ENCODE results near the gene BRSK2. TPM values are rescaled to one million over a fixed set of nuclear protein-coding genes. Genes with fewer than 3 reads are reported as not detected.

The BRSK2 gene
- total RNA-seq, 2 donors from 2014 or later: 67.5 to 113 TPM

GRCh38 chr11:1371377-1371776 is 18.4 kb upstream of the BRSK2 start:
- no peak for DNase-seq
- H3K9me3 ChIP-seq: peaks cover 0 to 10% (median 0%) of the 10 kb centered on the region in 3 donors
- 91 to 95% methylated on average over 11 to 13 of the region's 13 CpGs for WGBS, 2 donors
- no peaks in the 10 kb centered on the region for H3K4me1 ChIP-seq
- intact Hi-C loops (cut with DNase I): loop anchor here (5.0 kb wide), 1 partner anchor 44 kb away; no protein-coding TSS in a partner anchor
- H3K4me3 ChIP-seq: no peak overlapping the region
- no peak for ATAC-seq
- TF ChIP-seq POLR2A (IDR thresholded peaks at IDR 0.05) (no peak), CTCF (IDR thresholded peaks at IDR 0.05) (no peak)
- no peaks in the 10 kb centered on the region for H3K27me3 ChIP-seq
- H3K27ac ChIP-seq: no peak overlapping the region
- H3K36me3 ChIP-seq (replicated peaks in 1 of 2; ENCODE audit: insufficient read depth in 1 of 2, low read depth in 2 of 2): no peaks in the 10 kb centered on the region

GRCh38 chr11:1371836-1372465 is 17.8 kb upstream of the BRSK2 start:
- H3K36me3 ChIP-seq (replicated peaks in 1 of 2; ENCODE audit: insufficient read depth in 1 of 2, low read depth in 2 of 2): no peaks in the 10 kb centered on the region
- intact Hi-C loops (cut with DNase I): loop anchor here (5.0 kb wide), 1 partner anchor 45 kb away; no protein-coding TSS in a partner anchor
- H3K9me3 ChIP-seq: peaks cover 0 to 5% (median 0%) of the 10 kb centered on the region in 3 donors
- H3K27me3 ChIP-seq: no peaks in the 10 kb centered on the region
- ATAC-seq (no peak), DNase-seq (no peak)
- no peak overlapping the region for H3K27ac ChIP-seq
- TF ChIP-seq CTCF (IDR thresholded peaks at IDR 0.05) (no peak), POLR2A (IDR thresholded peaks at IDR 0.05) (no peak)
- WGBS, 2 donors: 86 to 87% methylated on average over 12 to 24 of the region's 26 CpGs
- no peaks in the 10 kb centered on the region for H3K4me1 ChIP-seq
- H3K4me3 ChIP-seq: no peak overlapping the region

GRCh38 chr11:1372660-1373059 is 17.1 kb upstream of the BRSK2 start:
- H3K27me3 ChIP-seq: no peaks in the 10 kb centered on the region
- intact Hi-C loops (cut with DNase I): loop anchor here (5.0 kb wide), 1 partner anchor 45 kb away; no protein-coding TSS in a partner anchor
- WGBS, 2 donors: 79 to 93% methylated on average over 7 to 8 of the region's 8 CpGs
- H3K9me3 ChIP-seq: no peaks in the 10 kb centered on the region
- TF ChIP-seq POLR2A (IDR thresholded peaks at IDR 0.05) (no peak), CTCF (IDR thresholded peaks at IDR 0.05) (no peak)
- no peaks in the 10 kb centered on the region for H3K36me3 ChIP-seq (replicated peaks in 1 of 2; ENCODE audit: insufficient read depth in 1 of 2, low read depth in 2 of 2)
- DNase-seq (no peak), ATAC-seq (no peak)
- no peak overlapping the region for H3K4me3 ChIP-seq
- H3K4me1 ChIP-seq: no peaks in the 10 kb centered on the region
- H3K27ac ChIP-seq: no peak overlapping the region

- 65 to 74% methylated on average over 21 to 22 of the region's 22 CpGs for WGBS, 2 donors
- intact Hi-C loops (cut with DNase I): loop anchor here (5.0 kb wide), 1 partner anchor 46 kb away; no protein-coding TSS in a partner anchor
- TF ChIP-seq CTCF (IDR thresholded peaks at IDR 0.05) (no peak), POLR2A (IDR thresholded peaks at IDR 0.05) (no peak)
Measured at GRCh38 chr11:1373536-1374214, 16.1 kb upstream of the BRSK2 start.

More at GRCh38 chr11:1373536-1374214, 16.1 kb upstream of the BRSK2 start:
- Histone ChIP-seq H3K4me1 (no peaks in the 10 kb centered on the region), H3K4me3 (no peak overlapping the region), H3K27ac (no peak overlapping the region), H3K9me3 (no peaks in the 10 kb centered on the region), H3K36me3 (replicated peaks in 1 of 2; ENCODE audit: insufficient read depth in 1 of 2, low read depth in 2 of 2) (no peaks in the 10 kb centered on the region), H3K27me3 (no peaks in the 10 kb centered on the region)
- DNase-seq: no peak
- no peak for ATAC-seq
